HEK293 (cell line): ENCODE results near the gene ARL8B.
"Not testable (repeated sequence)": the region's sequence is repeated elsewhere in the genome, so short reads cannot be mapped to it uniquely, and the experiment has no call there.

Source experiments
- CTCF ChIA-PET: fragments of 350-600 bp; formaldehyde crosslinking; extraction: SDS; loops from one replicate; lab custom pipeline; 2021; ENCODE audit warnings: antibody characterized with exemption; lab: Yijun Ruan, JAX
- POLR2A ChIA-PET: fragments of 300-600 bp; formaldehyde crosslinking; extraction: SDS; loops from one replicate; lab custom pipeline; 2020; ENCODE audit warnings: antibody characterized with exemption, inconsistent platforms; lab: Yijun Ruan, JAX
- H3K27ac ChIP-seq: fragments of 200-500 bp; sonication (Bioruptor generic); 2 replicates; pipeline ENCODE4 v1.5.1; 2014; ENCODE audit warnings: low read depth, low read length, control low read depth, inconsistent platforms; ENCODE audit errors: extremely low read depth
- H3K36me3 ChIP-seq, 2 experiments: fragments of 200-500 bp in 1 of 2; sonication (Bioruptor generic) in 1 of 2; 1 replicate in 1 of 2; 2 replicates in 1 of 2; pipeline ENCODE4 v1.5.1; 2014 to 2017; ENCODE audit warnings: inconsistent platforms in 2 of 2, low read length in 2 of 2; ENCODE audit not compliant: control insufficient read depth in 2 of 2, insufficient read depth in 1 of 2
- H3K4me1 ChIP-seq: fragments of 200-500 bp; sonication (Bioruptor generic); 2 replicates; pipeline ENCODE4 v1.5.1; 2014; ENCODE audit warnings: mild to moderate bottlenecking, low read length, inconsistent platforms; ENCODE audit not compliant: control insufficient read depth, insufficient read depth
- H3K4me3 ChIP-seq: 2 replicates; pipeline ENCODE4 v1.5.1; 2011; ENCODE audit warnings: low read depth, mild to moderate bottlenecking, control low read depth, low read length, moderate library complexity
- H3K9me3 ChIP-seq: fragments of 200-500 bp; sonication (Bioruptor generic); 2 replicates; pipeline ENCODE4 v1.5.1; 2014; ENCODE audit warnings: low read depth, low read length, inconsistent platforms; ENCODE audit not compliant: control insufficient read depth, insufficient read depth
- KLF10 ChIP-seq: fragments of 450-650 bp; IDR thresholded peaks from 2 replicates; pipeline ENCODE4 v1.5.1; 2018; ENCODE audit warnings: missing biosample characterization, mild to moderate bottlenecking, missing genetic modification characterization
- MYNN ChIP-seq: fragments of 450-650 bp; formaldehyde crosslinking; IDR thresholded peaks from 2 replicates; pipeline ENCODE4 v1.5.1; 2016; ENCODE audit warnings: missing biosample characterization, missing genetic modification characterization, borderline replicate concordance
- MZF1 ChIP-seq: fragments of 450-650 bp; formaldehyde crosslinking; IDR thresholded peaks from 2 replicates; pipeline ENCODE4 v1.5.1; 2017; ENCODE audit warnings: missing biosample characterization, missing genetic modification characterization, borderline replicate concordance
- SCRT1 ChIP-seq: fragments of 450-650 bp; formaldehyde crosslinking; IDR thresholded peaks from 2 replicates; pipeline ENCODE4 v1.5.1; 2016; ENCODE audit warnings: missing biosample characterization, missing genetic modification characterization, borderline replicate concordance
- ZBTB1 ChIP-seq: fragments of 450-650 bp; formaldehyde crosslinking; IDR thresholded peaks from 2 replicates; pipeline ENCODE4 v1.5.1; 2016; ENCODE audit warnings: missing biosample characterization, missing genetic modification characterization
- ZBTB17 ChIP-seq: fragments of 450-650 bp; formaldehyde crosslinking; IDR thresholded peaks from 2 replicates; pipeline ENCODE4 v1.5.1; 2016; ENCODE audit warnings: missing biosample characterization, missing genetic modification characterization
- ZNF184 ChIP-seq: fragments of 450-650 bp; IDR thresholded peaks from 2 replicates; pipeline ENCODE4 v1.5.1; 2018; ENCODE audit warnings: missing biosample characterization, mild to moderate bottlenecking, missing genetic modification characterization
- ZNF248 ChIP-seq: fragments of 450-650 bp; formaldehyde crosslinking; IDR thresholded peaks from 2 replicates; pipeline ENCODE4 v1.5.1; 2017; ENCODE audit warnings: missing biosample characterization, missing genetic modification characterization
- ZNF311 ChIP-seq: fragments of 450-650 bp; formaldehyde crosslinking; IDR thresholded peaks from 2 replicates; pipeline ENCODE4 v1.5.1; 2017; ENCODE audit warnings: missing biosample characterization, missing genetic modification characterization, borderline replicate concordance
- ZNF341 ChIP-seq: fragments of 450-650 bp; formaldehyde crosslinking; IDR thresholded peaks from 2 replicates; pipeline ENCODE4; 2016; ENCODE audit warnings: low read depth, missing biosample characterization, missing genetic modification characterization
- ZNF362 ChIP-seq: fragments of 450-650 bp; formaldehyde crosslinking; IDR thresholded peaks from 2 replicates; pipeline ENCODE4 v1.5.1; 2016; ENCODE audit warnings: missing biosample characterization, missing genetic modification characterization
- ZNF530 ChIP-seq: fragments of 450-650 bp; formaldehyde crosslinking; IDR thresholded peaks from 2 replicates; pipeline ENCODE4 v1.5.1; 2016; ENCODE audit warnings: low read depth, missing biosample characterization, missing genetic modification characterization
- ZNF624 ChIP-seq: fragments of 450-650 bp; formaldehyde crosslinking; IDR thresholded peaks from 2 replicates; pipeline ENCODE4 v1.5.1; 2017; ENCODE audit warnings: missing biosample characterization, missing genetic modification characterization
- ZNF670 ChIP-seq: fragments of 450-650 bp; formaldehyde crosslinking; IDR thresholded peaks from 2 replicates; pipeline ENCODE4 v1.5.1; 2016; ENCODE audit warnings: missing biosample characterization, missing genetic modification characterization, low read depth
- ZNF704 ChIP-seq: fragments of 450-650 bp; formaldehyde crosslinking; IDR thresholded peaks from 2 replicates; pipeline ENCODE4 v1.5.1; 2016; ENCODE audit warnings: missing biosample characterization, missing genetic modification characterization
- ZNF785 ChIP-seq: fragments of 450-650 bp; formaldehyde crosslinking; IDR thresholded peaks from 2 replicates; pipeline ENCODE4 v1.5.1; 2016; ENCODE audit warnings: missing biosample characterization, missing genetic modification characterization
- ZNF837 ChIP-seq: fragments of 450-650 bp; formaldehyde crosslinking; IDR thresholded peaks from 2 replicates; pipeline ENCODE4 v1.5.1; 2016; ENCODE audit warnings: missing biosample characterization, missing genetic modification characterization

ARL8B gene

GRCh38 chr3:5079761-5080160, 42.3 kb upstream of the ARL8B start:
- CTCF ChIA-PET = interaction anchor here (0.6 kb wide), 1 partner anchor 402 kb away, joined by 3 read pairs; no protein-coding TSS in a partner anchor
- H3K9me3 ChIP-seq = no peaks in the 10 kb centered on the region

GRCh38 chr3:5080779-5081550, 41.1 kb upstream of the ARL8B start:
- CTCF ChIA-PET = no interaction called here
- POLR2A ChIA-PET = no interaction called here

More at GRCh38 chr3:5079761-5080160, 42.3 kb upstream of the ARL8B start:
- Histone ChIP-seq H3K27ac (no peak overlapping the region), H3K4me3 (no peak overlapping the region), H3K36me3 (no peaks in the 10 kb centered on the region), H3K4me1 (no peaks in the 10 kb centered on the region)
- TF ChIP-seq ZNF341 (tag by site-specific recombination) (no peak), ZNF785 (tag by site-specific recombination) (no peak), ZNF248 (tag by site-specific recombination) (no peak), ZNF837 (tag by site-specific recombination) (no peak), ZBTB1 (no peak), KLF10 (tag by site-specific recombination) (no peak), ZNF704 (no peak), MYNN (tag by site-specific recombination) (no peak), ZNF184 (tag by site-specific recombination) (no peak), ZNF530 (no peak), SCRT1 (tag by site-specific recombination) (no peak)
- POLR2A ChIA-PET = no interaction called here

GRCh38 chr3:5081973-5082788, 39.9 kb upstream of the ARL8B start:
- H3K4me3 ChIP-seq, H3K27ac ChIP-seq, POLR2A ChIA-PET, H3K36me3 ChIP-seq, H3K9me3 ChIP-seq, H3K4me1 ChIP-seq: not testable (repeated sequence)
- CTCF ChIA-PET = interaction anchor here (0.7 kb wide), 1 partner anchor 189 kb away, joined by 4 read pairs; no protein-coding TSS in a partner anchor

More at GRCh38 chr3:5080779-5081550, 41.1 kb upstream of the ARL8B start:
- Histone ChIP-seq H3K27ac (no peak overlapping the region), H3K36me3 (no peaks in the 10 kb centered on the region), H3K9me3 (no peaks in the 10 kb centered on the region), H3K4me3 (no peak overlapping the region), H3K4me1 (no peaks in the 10 kb centered on the region)
- TF ChIP-seq ZNF311 (tag by site-specific recombination) (no peak), ZNF670 (tag by site-specific recombination) (no peak), ZBTB17 (tag by site-specific recombination) (peak; percentile 45; the same call in 1 of the 2 replicates), ZNF624 (tag by site-specific recombination) (no peak), MZF1 (tag by site-specific recombination) (no peak), ZNF362 (tag by site-specific recombination) (no peak)
